OCI-LY3 (cell line): ENCODE measurements around the gene CRMP1.

Experiments used
- EZH2phosphoT487 ChIP-seq: fragments of 200-600 bp; shearing (Covaris generic); IDR thresholded peaks from 2 replicates; pipeline ENCODE4 v1.6.1; 2018; ENCODE audit warnings: antibody characterized with exemption, mixed run types, low read depth
- TF ChIP-seq, protein P1 (sequence below): fragments of 200-600, 300-600 bp; sonication (generic); IDR thresholded peaks from 2 replicates; pipeline ENCODE4 v1.5.1; 2014; ENCODE audit warnings: antibody characterized with exemption, low read length, low read depth

DNA sequence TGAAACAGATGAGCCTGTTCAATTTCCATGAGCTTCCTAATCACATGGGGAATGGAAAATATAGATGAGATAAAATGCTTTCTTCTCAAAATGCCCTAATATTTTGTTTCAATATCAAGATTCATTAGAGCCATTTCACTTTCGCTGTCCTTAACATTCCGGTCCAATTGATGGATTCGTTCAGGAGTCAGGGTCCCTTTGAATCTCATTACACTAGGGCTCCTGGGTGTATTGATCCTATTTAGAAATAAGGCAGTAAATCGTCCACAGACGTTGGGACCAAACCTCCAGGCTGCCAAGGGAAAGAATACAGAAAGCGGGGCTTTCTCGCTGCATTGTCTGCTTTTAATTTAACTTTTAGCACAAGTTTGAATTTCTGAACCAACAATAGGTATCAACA, 20.6 kb upstream of the CRMP1 start:
- no peak for TF ChIP-seq EZH2phosphoT487
- TF ChIP-seq, protein P1, sequence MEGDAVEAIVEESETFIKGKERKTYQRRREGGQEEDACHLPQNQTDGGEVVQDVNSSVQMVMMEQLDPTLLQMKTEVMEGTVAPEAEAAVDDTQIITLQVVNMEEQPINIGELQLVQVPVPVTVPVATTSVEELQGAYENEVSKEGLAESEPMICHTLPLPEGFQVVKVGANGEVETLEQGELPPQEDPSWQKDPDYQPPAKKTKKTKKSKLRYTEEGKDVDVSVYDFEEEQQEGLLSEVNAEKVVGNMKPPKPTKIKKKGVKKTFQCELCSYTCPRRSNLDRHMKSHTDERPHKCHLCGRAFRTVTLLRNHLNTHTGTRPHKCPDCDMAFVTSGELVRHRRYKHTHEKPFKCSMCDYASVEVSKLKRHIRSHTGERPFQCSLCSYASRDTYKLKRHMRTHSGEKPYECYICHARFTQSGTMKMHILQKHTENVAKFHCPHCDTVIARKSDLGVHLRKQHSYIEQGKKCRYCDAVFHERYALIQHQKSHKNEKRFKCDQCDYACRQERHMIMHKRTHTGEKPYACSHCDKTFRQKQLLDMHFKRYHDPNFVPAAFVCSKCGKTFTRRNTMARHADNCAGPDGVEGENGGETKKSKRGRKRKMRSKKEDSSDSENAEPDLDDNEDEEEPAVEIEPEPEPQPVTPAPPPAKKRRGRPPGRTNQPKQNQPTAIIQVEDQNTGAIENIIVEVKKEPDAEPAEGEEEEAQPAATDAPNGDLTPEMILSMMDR: no peak
